C4-2B (cell line): Measurements from ENCODE around the gene EHF.

Source experiments
- H3K27ac ChIP-seq: fragments of 450-650 bp; 2 replicates; pipeline ENCODE4 v1.5.1; 2017
- CTCF ChIP-seq: fragments of 450-650 bp; conservative IDR thresholded peaks from 2 replicates; pipeline ENCODE4 v1.5.1; 2017; ENCODE audit warnings: mild to moderate bottlenecking
- ZFX ChIP-seq: fragments of 450-650 bp; IDR thresholded peaks from 2 replicates; pipeline ENCODE4 v1.6.1; 2017

Gene EHF

DNA sequence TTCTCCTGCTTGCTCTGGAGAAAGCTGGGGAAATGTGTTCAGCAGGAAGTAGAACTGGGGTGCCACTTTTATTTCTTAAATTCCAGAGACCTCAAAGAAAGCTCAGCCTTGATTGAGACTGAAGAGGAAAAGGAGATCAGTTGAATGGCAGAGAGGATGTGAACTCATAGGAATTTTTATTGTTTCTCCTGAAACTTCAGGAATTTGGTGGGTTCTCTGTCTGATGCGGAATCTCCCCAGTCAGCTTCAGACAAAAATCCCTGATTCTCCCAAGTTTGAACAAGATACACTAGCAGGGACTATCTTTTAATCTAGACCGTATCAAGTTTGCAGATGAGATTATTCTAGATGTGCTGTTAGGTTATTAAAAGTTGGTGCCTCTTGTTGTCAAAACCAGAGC is 23.0 kb downstream of the EHF start:
- peak overlapping the region; percentile 100 for H3K27ac ChIP-seq
- TF ChIP-seq CTCF (no peak), ZFX (no peak)

DNA sequence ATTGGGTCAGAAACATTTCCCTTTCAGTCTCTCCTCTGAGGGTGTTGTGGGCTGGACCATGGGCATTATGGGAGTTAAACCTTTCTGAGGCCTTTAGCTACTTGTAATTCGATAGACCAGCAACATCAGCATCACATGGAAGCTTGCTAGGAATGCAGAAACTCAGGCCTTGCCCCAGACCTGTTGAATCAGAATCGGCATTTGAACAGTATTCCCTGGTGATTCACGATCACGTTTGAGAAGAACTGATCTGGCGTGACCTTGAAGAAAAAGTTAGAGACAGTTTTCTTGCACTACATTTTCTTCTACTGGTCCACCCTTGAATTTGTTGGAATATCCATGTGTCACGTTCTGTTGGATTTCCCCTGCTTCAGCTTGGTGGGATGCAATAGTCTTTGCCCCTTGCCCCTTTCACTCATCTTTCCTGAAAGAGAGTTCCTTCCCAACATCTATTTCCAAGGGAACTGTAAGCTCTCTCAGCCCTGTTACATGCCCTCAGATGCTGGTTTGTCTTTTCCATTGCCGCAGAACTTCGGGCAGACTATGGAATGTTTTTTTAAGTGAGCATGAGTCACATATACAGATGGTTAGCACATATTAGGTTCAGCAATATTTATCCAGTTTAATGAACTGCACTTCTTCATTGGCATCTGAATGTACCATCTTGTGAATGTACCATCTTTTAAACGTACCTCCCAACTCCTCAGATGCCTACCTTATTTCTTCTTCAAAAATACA is 23.9 kb downstream of the EHF start:
- peak overlapping the region; percentile 48; the same call in 1 of the 2 replicates for H3K27ac ChIP-seq
- no peak for TF ChIP-seq CTCF

DNA sequence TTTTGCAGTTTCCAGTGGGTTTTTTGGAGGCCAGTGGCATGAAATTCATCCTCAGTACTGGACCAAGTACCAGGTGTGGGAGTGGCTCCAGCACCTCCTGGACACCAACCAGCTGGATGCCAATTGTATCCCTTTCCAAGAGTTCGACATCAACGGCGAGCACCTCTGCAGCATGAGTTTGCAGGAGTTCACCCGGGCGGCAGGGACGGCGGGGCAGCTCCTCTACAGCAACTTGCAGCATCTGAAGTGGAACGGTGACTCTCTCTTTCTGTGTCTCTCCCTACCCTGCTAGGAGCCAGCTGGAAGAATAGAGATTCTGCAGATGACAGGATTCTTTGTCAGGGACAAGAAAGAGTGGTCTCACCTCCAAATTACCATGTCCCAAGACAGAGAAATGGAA is 25.5 kb downstream of the EHF start:
- H3K27ac ChIP-seq: peak overlapping the region; percentile 34
- TF ChIP-seq CTCF (no peak; the same call in 1 of the 2 replicates), ZFX (no peak)

DNA sequence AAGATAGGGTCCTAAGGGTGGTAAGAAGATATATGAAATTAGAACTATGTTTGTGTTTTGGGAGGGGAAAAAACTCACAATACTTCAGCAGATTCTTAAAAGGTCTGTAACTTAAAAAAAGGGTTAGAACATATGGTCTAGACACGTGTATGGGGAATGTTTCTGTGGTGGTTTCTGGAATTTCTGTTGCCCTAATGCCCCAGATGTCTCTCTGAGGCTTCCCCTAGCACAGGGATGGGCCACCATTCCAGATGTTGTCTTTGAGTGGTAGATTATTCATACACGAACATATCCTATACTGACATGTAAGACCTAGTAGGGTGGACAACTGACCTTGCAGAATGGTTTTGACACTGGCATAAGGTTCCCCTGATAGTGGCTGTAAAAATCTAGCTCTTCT is 26.2 kb downstream of the EHF start:
- no peak for TF ChIP-seq CTCF
- TF ChIP-seq ZFX: no peak
- peak overlapping the region; percentile 52 for H3K27ac ChIP-seq

- peak overlapping the region; percentile 52 for H3K27ac ChIP-seq
- TF ChIP-seq CTCF (no peak), ZFX (no peak)
These were observed 26.6 kb downstream of the EHF start for GRCh38 chr11:34647532-34647931.

DNA sequence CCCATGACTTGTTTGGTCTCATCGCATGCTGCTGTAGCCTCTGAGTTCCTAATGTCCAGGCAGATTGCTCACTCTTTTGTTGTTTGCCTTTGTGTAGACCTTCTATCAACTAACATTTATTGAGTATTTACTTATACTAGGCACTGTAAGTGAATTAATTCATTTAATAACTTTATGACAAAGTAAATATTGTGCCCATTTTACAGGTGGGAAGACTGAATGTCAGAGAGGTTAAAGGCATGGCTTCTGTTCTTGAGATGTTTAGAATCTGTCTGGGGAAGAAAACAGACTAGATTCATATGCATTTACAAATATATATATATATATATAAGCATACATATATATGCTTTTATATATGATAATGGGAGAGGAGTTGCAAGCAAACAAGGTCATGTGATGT is 27.1 kb downstream of the EHF start:
- TF ChIP-seq CTCF: no peak
- no peak for TF ChIP-seq ZFX
- peak overlapping the region; percentile 52 for H3K27ac ChIP-seq

DNA sequence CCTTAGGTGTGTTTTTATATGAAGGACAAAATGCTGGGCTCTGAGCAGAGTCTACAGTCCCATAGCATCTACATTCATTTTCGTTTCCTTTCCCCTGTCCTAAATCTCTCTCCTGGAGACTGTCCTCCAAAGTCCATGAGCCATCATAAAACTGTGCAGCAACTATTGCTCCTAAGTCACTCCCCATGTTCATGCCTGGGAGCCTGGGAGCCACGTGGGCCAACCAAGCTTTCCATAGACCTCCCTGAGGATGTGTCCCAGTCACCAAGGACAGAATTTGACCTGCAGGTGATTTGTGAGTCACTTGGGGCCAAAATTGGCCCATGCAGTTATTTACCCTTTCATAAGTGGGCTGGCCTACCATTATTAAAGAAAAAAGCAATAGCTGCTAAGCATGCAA is 28.7 kb downstream of the EHF start:
- no peak for TF ChIP-seq CTCF
- TF ChIP-seq ZFX: no peak
- H3K27ac ChIP-seq: peak overlapping the region; percentile 48
